Limb (tissue), 2 donors: ENCODE measurements around the gene SLC41A1.

Experiments used
- DNase-seq, 2 donors: peaks; one replicate each; pipeline ENCODE4 v3.0.0-alpha.2; 2016; ENCODE audit errors: extremely low spot score in 2 of 2

The SLC41A1 gene

DNA sequence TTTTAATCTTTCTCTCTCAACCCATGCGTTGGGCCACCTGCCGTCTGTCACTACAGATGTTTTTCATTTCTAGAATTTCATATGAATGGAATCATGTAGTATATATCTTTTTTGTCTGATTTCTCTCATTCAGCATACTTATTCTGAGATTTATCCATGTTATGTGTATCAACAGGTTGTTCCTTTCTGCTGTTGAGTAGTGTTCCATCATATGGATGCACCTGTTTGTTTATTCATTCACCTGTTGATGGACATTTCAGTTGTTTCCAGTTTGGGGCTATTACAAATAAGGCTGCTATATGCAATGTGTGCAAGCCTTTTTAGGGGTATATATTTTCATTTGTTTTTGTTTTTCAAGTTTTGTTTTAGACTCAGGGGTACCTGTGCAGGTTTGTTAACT, 9.4 kb upstream of the SLC41A1 start:
- no peak for DNase-seq

DNA sequence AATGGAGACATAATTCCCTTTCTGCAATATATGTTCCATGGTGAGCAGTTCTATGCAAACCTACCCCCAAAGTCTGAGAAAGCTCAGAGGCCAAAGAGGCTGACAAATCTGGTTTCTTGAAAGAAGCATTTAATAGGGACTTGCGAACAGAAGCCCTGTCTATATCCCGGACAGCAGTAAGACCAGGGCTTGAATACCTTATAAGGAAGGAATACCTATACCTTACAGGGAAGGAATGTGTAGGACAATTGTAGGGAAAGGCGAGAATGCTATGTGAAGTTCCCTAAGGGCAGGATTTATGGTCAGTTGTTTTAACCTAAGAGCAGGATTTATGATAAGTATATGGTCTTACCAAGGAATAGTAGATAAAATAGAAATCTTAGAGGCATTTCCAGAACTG, 5.0 kb upstream of the SLC41A1 start:
- DNase-seq = no peak

DNA sequence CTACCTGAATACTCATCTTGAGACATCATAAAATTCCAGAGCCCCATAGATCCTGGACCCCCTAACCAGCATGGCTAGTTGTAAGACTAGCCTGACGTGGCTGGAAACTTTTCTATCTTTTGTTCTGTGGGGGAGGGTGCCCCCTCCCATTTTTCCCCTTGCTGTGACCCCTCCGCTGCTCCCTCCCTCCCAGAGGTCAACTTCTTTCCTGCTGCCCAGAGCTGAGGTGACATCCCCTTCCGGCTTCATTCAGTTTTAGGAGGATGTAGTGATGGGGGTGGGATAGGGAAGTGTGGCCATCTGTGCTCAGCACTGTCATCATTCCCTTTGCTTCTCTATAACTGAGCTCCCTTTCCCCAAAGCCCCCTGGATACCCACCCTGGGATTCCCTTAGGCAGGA, 4.4 kb upstream of the SLC41A1 start:
- DNase-seq = no peak

DNA sequence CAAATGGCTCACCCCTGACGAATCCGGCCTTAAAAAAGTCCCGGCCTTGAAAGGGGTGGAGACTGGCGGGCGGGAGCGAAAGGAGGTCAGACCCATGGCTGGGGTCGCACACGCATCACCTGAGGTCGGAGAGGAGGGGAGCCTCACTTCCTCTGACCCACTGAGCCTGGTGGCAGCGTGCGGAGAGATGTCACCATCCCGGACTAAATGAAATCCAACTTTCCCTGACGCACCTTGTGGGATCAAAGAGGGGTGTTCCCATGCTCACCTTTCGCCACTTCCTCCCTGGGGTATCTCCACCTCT, 709 bp upstream of the SLC41A1 start:
- DNase-seq = no peak

DNA sequence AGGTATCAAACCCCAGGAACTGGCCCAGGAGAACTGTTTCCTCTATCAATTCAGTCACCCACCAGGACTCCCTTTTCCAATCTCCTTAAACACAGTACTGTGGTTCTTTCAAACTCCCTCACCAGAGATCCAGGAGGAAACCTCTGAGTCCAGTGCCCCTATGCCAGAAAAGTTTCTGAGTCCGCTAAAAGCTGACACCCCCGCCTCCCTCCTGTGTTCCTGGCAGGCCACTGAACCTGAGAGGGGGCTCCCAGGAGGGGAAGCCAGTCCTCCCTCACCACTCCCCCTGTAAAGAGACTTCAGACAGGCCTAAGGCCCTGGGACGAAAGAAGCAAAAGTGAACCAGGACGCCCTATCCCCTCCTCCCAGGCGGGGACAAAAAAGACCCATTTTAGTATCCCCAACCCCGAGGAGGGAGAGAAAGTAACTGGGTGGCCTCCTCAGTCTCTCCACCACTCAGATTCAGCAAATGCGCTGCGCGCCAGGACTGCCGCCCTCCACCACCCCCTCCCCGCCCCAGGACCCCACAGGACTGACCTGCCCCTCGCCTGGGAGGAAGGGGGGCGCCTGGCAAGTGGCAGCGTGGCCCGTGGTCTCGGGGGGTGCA, 624 bp downstream of the SLC41A1 start:
- peak in 1 of 2 donors; percentile 43 for DNase-seq

DNA sequence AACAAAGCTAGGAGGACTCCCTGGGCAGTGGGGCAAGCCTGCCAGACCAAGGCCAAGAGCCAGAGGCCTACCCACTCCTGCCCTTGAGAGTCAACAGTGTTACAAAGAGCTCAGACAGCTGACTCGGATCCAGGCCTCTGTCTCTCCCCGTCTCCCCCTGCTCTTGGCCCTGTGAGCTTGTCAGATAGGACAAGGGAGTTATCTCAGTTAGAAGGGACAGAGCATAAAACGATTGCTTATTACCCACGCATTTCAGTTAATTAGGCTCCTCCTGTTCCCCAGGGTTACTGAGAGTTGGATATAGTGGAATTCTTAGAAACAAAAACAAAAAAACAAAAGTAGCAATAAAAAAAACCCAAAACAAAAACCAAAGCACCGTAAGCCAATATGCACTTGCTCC, 1.3 kb downstream of the SLC41A1 start:
- DNase-seq = no peak

DNA sequence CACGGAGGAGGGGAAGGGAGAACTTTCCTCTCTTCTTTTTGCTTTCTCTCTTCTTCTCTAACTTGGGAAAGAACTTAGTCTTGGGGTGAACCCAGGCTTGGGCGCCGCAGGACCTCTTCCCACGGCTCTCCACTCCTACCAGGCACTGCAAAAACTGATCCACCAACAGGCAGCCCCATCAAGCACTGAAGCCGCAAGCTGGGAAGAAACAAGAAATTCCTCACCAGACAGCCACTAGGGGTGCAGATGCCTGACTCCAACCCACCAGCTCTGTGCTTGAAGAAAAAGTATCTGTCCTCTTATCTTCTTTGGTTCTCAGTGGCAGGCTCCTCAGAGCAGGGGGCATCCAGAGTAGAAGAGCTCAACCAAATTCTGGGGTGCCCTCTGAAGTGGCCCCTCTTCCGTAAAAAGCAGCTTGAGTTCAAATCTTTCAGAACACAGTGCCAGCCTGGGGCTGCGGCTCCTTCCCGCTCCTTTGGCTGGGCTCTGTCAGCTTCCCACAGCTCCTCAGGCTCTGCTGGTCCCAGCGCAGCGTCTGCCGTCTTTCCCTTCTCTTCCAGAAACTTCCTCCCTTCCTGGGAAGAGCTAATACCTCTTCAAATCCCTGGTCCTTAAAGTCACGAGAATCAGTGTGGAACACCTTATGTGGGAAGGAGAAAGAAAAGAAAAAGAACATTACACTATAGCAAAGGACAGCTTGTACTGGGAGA, 2.4 kb downstream of the SLC41A1 start:
- DNase-seq = no peak

DNA sequence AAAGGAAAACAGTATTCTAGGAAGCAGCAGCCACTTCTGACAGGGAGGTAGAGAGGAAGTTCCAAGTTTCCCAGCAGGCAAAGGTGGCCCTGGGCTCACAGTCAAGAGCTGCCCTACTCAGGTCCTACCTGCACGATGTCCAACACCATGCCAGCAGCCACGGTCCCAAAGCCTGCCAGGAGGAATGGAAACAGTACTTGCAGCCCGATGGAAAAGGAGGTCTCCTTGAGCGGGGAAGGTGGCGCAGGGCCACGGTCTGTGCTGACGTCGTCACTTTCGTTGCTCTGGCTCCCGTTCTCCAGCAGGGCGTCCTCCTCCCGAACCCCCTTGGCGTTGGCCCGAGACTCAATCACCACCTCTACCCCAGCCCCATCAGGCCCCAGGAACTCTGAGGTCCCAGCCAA, 3.1 kb downstream of the SLC41A1 start:
- DNase-seq = no peak

DNA sequence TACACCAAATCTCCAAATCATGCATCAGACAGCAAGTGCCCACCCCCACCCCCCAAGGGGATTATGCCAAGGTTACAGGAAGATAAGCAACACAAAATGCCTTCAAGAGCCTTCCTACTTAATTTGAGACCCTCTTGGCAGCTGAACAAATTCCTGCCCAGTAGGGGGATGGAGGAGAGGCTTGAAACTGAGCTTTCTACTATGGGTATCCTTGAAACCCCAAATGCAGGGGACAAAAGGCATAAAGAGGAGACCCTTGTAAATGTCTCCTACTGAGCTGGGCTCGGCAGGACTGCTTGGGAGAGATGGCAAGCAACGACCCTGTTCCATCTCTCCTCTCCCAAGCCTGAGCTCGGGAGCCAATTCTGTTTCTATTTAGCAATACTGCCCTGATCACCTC, 3.5 kb downstream of the SLC41A1 start:
- DNase-seq = no peak

DNA sequence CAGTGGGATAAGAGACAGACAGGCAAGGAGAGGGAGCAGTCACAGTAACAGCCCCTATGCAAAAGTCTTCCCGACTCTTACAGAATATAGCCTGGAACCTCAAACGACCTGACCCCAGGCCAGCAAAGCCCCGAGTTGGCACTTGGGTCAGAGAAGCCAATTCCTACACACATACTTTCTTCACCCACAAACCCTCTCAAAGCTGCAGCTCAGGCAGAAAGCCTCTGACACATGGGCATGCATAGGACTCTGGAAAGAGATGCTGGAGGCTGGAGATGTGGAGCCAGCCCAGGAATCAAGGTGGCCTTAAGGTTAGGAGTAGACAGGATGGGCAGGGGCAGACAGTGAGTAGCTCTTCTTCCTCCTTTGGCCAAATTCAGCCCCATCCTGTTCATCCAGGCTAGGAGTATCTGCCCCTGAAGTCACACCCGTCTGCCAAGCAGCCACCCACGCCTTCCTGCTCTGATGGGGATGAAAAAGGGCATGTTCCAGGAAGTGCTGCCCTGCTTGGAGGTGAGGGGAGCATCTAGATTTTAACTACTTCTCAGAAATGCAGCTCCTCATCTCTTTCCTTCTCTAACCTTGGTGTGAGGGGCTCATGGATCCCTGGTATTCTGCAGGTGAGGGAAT, 7.8 kb downstream of the SLC41A1 start:
- DNase-seq = no peak

DNA sequence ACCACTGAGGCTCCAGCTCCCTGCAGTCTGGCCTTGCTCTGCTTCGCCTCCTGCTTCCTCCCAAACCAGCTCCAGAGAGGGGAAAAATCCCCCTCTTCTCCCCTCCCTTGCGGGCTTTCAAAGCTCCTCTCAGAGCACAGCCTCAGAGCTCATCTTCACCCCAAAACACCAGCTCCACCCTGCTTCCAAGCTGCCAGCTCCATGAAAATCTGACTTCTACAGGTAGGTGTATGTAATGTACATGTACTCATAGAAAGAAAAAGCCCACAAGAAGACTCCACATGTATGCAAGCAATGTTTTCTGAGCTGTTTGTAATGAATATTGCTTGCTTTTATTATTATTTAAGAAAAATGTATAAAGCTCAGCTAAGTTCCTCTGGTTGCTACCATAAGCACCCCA, 8.4 kb downstream of the SLC41A1 start:
- DNase-seq = no peak

DNA sequence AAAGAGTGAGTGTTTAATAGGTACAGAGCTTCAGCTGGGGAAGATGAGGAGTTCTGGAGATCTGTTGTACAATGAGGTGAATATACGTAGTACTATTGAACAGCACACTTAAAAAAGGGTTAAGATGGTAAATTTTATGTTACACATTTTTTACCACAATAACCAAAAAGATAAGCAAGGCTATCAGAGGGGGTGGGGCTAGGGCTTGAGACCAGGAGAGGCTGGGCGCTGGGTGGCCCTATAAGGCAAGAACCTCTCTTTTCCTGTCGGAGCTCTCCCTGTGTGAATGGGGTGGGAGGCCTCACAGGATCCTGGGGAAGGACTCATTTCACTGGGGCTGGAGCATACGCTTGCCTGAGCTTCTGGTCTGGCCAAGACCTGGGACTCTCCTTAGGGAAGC, 9.0 kb downstream of the SLC41A1 start:
- no peak for DNase-seq

DNA sequence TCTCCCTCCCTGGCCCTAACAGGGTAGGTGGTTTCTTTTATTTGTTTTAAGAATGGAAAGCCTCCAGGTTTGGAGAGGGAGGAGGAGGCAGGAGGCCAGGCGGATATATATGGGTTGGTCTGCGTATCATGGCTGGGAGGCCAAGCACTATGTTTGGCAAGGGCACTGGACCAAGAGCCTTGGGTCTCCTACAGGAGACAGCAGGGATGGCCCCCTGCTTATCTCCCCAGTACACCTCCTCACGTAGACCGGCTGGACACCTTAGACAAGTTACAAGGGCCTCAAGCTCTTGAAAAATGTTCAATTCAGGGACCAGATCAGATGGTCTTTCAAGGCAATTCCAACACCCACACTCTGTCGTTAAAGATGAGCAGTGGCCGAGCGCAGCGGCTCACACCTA, 10.9 kb downstream of the SLC41A1 start:
- DNase-seq = no peak

DNA sequence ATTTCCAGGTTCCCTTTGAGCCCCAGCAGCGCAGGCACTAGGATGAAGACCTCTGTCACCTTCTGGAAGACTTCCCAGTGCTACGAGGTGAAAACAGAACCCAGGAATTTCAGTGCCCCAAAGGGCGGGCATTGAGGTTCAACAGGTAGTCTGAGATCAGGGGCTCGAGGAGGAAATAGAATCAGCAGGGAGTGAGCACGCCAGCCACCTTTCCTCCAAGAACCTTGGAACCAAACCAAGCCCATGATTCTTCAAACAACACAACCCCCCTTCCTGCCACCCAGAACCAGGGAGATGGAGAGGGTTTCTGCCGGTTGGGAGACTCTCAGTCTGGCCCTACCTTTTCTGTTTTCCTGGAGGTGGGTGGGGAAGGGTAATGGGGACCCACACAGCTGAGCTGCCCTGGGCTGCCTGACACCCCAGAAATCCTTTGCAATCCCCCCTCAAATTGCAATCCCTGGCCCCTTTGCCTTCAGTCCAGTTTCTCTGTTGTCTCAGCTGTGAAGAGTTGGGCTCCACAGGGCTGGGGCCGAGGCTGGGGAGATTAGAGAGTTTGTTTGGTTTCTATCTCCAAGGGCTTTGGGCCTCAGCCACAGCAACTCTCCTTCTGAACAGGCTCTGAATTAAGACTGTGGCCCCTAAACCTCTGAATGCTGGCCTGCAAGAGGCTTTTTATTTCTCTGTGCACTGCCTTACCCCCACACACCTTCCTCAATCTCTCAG, 11.9 kb downstream of the SLC41A1 start:
- no peak for DNase-seq

DNA sequence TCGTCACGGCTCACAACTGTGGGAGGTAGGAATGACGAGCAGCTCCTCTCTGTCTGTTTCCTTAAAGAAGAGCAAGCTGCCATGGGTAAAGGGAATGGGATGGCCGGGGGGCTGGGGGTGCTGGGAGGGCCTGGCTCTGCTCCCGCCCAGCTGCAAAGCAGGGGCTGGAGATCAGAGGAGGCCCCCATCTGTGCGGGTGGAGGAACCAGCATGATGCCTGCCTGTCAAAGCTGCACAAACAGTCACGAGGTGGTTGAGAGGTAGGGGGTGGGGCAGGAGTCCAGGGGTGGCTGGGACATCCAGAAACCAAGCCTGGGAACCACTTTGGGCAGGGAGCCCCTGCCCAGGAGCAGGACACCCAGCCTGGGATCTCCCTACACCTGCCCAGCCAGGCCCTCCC, 12.6 kb downstream of the SLC41A1 start:
- DNase-seq = no peak

DNA sequence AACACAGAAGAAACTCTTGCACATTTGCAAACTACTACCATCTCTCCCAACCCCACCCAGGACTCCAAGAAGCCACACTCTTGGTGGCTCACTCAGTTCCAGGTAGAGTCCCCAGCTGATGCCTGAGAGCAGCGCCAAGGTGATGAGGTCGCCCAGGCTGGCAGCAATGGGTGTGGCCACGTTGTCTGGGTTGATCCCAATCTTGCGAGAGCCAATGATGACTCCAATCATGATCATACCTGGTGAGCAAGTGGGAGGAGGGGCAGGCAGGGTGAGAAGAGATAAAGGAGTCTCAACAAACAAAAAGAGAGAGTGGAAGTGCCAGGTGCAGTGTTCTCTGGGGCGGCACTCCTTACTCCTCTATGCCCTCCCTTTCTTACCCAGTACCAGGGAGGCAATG, 14.4 kb downstream of the SLC41A1 start:
- no peak for DNase-seq

DNA sequence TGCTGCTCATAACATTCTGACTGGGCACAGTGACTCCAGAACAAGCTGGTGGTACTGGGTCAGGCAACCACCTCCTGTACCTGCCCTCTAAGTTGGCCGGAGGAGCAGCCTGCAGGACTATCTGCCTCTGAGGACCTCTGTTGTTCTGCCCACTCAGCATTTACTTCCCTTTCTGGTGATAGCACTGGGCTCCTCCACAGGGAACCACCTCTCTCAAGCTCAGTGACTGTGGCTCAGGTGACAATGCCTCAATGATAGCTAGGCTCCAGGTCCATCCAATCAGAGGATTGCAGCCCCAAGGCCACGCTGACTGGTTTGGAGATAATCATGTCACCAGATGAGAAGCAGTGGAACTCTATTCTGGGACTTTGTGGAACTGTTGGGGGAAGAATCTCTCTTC, 15.8 kb downstream of the SLC41A1 start:
- no peak for DNase-seq

DNA sequence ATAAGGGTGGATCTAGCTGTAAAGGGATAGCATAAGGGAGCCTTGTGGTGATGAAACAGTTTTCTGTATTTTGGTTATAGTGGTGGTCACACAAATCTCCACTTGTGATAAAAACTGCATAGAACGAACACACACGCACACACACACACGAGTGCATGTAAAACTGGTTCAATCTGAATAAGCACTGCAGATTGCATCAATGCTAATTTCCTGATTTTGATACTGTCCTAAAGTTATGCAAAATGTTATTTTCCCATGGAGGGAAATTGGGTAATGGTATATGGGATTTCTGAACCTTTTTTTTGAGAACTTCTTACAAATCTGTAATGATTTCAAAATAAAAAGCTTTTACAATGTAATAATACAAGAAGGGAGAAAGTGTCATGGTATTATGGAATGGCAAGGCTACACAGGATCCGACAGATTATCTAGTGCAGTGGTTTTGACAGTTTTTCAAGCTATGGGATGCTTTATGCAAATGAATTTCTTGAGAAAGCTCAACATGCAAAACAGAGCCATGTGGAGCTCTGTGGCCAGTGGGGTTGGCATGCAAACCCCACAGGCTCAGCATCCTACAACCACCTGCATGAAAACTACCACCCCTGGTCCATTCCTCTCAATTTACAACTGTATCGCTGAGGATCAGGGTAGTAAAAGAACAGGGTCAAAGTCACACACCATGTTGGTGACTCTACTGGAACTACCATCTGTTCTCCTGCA, 18.8 kb downstream of the SLC41A1 start:
- no peak for DNase-seq

DNA sequence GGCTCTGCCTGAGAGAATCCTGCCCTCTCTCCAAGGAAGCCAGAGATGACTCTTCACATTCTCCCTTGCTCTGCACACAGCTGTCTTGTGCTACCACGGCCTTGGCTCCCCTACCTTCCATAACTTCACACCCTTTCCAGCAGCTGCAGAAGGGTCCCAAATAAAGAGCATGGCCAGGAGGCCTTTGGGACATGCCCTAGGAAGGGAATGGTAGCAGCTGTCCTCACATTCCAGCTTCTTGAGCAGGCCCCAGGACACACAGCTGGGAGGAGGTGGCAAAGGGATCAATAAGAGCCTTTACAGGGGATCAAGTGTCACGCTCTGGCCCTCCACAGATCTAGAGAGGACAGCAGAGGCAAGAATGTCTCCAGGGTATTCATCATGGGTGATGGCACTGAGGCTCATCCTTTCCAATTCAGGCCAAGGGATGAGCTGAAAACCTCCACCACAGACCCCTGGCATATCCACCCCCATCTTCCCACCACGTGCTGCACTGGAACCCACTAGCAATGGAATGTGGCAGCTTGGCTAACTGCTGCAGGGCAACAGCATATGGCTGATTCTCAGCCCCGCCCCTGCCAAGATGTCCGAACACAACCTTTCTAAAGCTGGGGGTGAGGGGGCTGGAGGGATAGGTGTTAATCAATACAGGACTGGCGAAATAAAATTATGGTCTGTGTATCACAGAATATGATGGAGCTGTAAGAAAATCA, 19.9 kb downstream of the SLC41A1 start:
- DNase-seq = no peak

DNA sequence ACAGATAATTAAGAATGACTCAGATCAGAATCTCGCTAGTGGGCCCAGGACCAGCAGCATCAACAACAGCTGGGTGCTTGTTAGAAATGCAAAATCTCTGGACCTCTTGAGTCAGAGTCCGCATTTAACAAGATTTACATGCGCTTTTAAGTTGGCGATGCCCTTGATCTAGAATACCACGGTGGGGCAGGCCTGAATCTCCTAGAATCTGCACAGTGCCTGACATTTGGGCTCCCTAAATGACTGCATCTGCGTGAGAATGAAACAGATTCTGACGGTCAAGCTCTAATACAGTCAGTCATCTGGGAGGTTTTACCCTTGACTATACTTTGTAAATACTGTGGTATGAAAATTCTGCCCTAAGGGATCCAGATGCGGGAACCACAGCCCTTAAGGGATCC, 20.5 kb downstream of the SLC41A1 start:
- no peak for DNase-seq

DNA sequence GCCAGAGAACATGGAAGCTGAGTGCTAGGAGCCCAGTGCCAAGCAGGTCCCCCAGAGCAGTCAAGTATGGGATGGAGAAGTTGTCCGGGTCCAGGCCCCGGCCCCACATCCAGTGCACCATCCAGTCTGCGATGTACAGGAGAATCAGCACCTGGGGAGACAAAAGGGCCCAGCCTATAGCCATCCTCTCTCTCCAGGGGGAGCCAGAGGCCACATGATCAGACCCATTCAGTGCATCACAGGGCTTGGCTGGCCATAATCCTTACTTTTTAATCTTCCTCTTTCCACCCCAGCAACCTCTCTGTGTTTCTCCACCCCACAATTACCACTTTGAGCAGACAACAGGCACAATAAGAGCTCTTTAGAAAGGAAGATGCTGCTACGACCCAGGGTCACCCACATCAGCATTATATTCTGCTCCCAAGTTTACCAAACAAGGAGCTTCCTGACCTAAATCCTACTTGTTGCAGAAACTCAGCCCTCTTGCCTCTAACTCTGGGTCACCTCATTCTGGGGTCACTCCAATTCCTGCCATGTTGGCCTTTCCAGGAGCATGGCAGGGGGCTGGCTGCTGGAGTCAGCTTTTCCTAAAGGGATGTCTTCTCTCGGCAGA, 21.3 kb downstream of the SLC41A1 start:
- peak; percentile 36 to 66 for DNase-seq
